Endothelial cell (in vitro differentiated cells): ENCODE data around the gene MDN1. TPM values are rescaled to one million over a fixed set of nuclear protein-coding genes. Genes with fewer than 3 reads are reported as not detected.

Experiments used
- DNase-seq: peaks from one replicate; pipeline ENCODE4 v3.0.0; 2021; ENCODE audit warnings: low spot score
- H3K27ac Mint-ChIP-seq: one replicate; pipeline ENCODE4 v1.8.0; 2021; ENCODE audit warnings: mixed read lengths, inconsistent platforms; ENCODE audit not compliant: unreplicated experiment
- H3K27me3 Mint-ChIP-seq: one replicate; pipeline ENCODE4 v1.8.0; 2021; ENCODE audit warnings: mild to moderate bottlenecking, moderate library complexity, mixed read lengths, inconsistent platforms; ENCODE audit not compliant: unreplicated experiment
- H3K36me3 Mint-ChIP-seq: one replicate; pipeline ENCODE4 v1.8.0; 2021; ENCODE audit warnings: mild to moderate bottlenecking, low read depth, mixed read lengths, inconsistent platforms; ENCODE audit not compliant: unreplicated experiment
- H3K4me1 Mint-ChIP-seq: one replicate; pipeline ENCODE4 v1.8.0; 2021; ENCODE audit warnings: mild to moderate bottlenecking, mixed read lengths, inconsistent platforms; ENCODE audit not compliant: unreplicated experiment
- H3K4me3 Mint-ChIP-seq: one replicate; pipeline ENCODE4 v1.8.0; 2021; ENCODE audit warnings: mild to moderate bottlenecking, mixed read lengths, inconsistent platforms; ENCODE audit not compliant: unreplicated experiment
- H3K9me3 Mint-ChIP-seq: one replicate; pipeline ENCODE4 v1.8.0; 2021; ENCODE audit warnings: mixed read lengths, inconsistent platforms; ENCODE audit not compliant: unreplicated experiment
- total RNA-seq: library from RNA; stranded (reverse); fragmentation: NEBNext Ultra II Directional; extraction: Animal tissue kit (Norgen Biotek cat#: 25700); gene quantifications from one replicate; pipeline ENCODE4 v1.2.1, GENCODE V29; 2021; ENCODE audit not compliant: unreplicated experiment
- TF ChIP-seq, protein P1 (sequence below): fragments of 200-600 bp; sonication (generic); IDR thresholded peaks from one replicate; pipeline ENCODE4 v1.5.0; 2021; ENCODE audit warnings: antibody characterized with exemption; ENCODE audit not compliant: unreplicated experiment

The MDN1 gene
- total RNA-seq, 1 donor from 2014 or later: 70.0 TPM

- DNase-seq: no peak
- no peak overlapping the region for H3K27ac Mint-ChIP-seq
- H3K36me3 Mint-ChIP-seq: peaks cover 58% of the 10 kb centered on the region
- peak overlapping the region; percentile 62 for H3K4me3 Mint-ChIP-seq
- no peaks in the 10 kb centered on the region for H3K27me3 Mint-ChIP-seq
- H3K4me1 Mint-ChIP-seq: no peaks in the 10 kb centered on the region
- TF ChIP-seq, protein P1, sequence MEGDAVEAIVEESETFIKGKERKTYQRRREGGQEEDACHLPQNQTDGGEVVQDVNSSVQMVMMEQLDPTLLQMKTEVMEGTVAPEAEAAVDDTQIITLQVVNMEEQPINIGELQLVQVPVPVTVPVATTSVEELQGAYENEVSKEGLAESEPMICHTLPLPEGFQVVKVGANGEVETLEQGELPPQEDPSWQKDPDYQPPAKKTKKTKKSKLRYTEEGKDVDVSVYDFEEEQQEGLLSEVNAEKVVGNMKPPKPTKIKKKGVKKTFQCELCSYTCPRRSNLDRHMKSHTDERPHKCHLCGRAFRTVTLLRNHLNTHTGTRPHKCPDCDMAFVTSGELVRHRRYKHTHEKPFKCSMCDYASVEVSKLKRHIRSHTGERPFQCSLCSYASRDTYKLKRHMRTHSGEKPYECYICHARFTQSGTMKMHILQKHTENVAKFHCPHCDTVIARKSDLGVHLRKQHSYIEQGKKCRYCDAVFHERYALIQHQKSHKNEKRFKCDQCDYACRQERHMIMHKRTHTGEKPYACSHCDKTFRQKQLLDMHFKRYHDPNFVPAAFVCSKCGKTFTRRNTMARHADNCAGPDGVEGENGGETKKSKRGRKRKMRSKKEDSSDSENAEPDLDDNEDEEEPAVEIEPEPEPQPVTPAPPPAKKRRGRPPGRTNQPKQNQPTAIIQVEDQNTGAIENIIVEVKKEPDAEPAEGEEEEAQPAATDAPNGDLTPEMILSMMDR: no peak
- H3K9me3 Mint-ChIP-seq: no peaks in the 10 kb centered on the region
Measured at GRCh38 chr6:89679215-89680120, 140.1 kb downstream of the MDN1 start.

DNA sequence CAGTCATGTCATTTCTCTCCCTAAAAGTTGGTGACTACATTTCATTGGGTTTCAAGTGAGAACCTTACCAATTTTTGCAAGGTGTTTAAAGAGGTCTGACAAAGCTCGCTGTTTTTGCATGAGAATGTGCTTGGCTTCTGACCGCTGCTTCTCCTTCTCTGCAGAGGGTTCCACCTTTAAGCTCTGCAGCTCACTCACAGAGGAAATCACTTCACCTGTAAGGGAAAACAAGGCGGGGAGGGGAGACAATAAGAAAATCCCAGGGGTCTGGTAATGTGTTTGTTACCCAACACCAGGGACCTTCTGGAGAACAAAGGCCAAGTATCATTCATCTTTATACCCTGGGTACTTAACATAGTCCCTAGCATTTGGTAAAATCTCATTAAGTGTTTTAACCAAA lies 141.1 kb downstream of the MDN1 start:
- Mint-ChIP-seq H3K4me1 (no peaks in the 10 kb centered on the region), H3K27me3 (no peaks in the 10 kb centered on the region), H3K9me3 (no peaks in the 10 kb centered on the region), H3K36me3 (peaks cover 57% of the 10 kb centered on the region), H3K4me3 (no peak overlapping the region), H3K27ac (no peak overlapping the region)
- DNase-seq: no peak
- TF ChIP-seq, protein P1: no peak

GRCh38 chr6:89675949-89676748 lies 143.4 kb downstream of the MDN1 start:
- no peak for DNase-seq
- no peaks in the 10 kb centered on the region for H3K9me3 Mint-ChIP-seq
- TF ChIP-seq, protein P1: no peak
- no peak overlapping the region for H3K27ac Mint-ChIP-seq
- H3K27me3 Mint-ChIP-seq: no peaks in the 10 kb centered on the region
- H3K4me3 Mint-ChIP-seq: no peak overlapping the region
- H3K36me3 Mint-ChIP-seq: peaks cover 62% of the 10 kb centered on the region
- no peaks in the 10 kb centered on the region for H3K4me1 Mint-ChIP-seq

DNA sequence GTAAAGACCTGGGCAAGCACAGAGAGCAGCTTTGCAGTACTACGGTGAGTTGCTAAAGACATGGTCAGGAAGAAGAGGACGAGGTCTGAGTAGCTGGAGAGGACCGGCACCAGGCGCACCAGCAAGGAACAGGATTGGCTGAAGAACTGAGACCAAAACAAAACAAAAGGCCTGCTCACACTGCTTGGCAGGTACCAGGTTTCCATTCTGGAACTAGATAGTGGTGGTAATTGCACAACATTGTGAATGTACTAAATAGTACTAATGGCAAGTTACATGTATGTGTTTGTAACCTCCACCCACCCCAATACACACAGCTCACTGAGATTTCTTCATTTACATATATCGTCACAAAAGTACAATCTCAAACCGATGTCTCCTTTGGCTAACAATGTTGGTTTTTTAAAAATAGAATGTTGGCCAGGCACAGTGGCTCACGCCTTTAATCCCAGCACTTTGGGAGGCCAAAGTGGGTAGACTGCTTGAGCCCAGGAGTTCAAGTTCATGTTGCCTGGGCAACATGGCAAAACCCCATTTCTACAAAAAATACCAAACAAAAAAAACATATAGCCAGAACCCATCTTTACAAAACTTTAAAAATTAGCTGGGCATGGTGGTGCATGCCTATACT lies 148.5 kb downstream of the MDN1 start:
- Mint-ChIP-seq H3K9me3 (no peaks in the 10 kb centered on the region), H3K4me1 (no peaks in the 10 kb centered on the region), H3K27ac (no peak overlapping the region), H3K27me3 (no peaks in the 10 kb centered on the region), H3K36me3 (peaks cover 47% of the 10 kb centered on the region), H3K4me3 (no peak overlapping the region)
- DNase-seq: no peak
- TF ChIP-seq, protein P1: no peak
